ENCODE data around the gene ENOX1.
A peak's percentile ranks its signal among the peaks of the same experiment; 100 is the strongest.

Gene ENOX1

GRCh38 chr13:43528992-43529391 lies 257.8 kb downstream of the ENOX1 start:
- peak; percentile 31 for DNase-seq

GRCh38 chr13:43522788-43523187 lies 264.0 kb downstream of the ENOX1 start:
- DNase-seq, result peak; percentile 85

DNA sequence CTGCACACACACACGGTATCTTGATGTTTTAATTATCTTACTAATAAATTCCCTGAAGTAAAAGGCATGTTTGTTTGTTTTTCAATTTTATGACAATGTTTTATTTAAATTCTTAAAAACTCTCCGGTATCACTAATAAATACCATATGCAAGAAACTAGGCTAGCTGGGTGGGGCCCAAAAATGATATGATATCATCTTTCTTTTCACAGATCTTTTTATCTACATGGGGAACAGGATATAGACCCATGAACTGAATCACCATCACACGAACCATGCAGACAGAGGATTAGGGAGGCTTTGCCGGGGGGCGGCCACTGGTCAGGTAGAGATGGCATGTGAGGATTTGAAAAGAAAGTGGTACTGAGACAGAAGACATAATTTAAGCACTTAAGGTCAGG lies 266.4 kb downstream of the ENOX1 start:
- DNase-seq, result peak; percentile 20

- DNase-seq, result no peak
Measured at GRCh38 chr13:43518833-43519232, 267.9 kb downstream of the ENOX1 start.

GRCh38 chr13:43516401-43516833 lies 270.4 kb downstream of the ENOX1 start:
- DNase-seq, result peak; percentile 83

DNA sequence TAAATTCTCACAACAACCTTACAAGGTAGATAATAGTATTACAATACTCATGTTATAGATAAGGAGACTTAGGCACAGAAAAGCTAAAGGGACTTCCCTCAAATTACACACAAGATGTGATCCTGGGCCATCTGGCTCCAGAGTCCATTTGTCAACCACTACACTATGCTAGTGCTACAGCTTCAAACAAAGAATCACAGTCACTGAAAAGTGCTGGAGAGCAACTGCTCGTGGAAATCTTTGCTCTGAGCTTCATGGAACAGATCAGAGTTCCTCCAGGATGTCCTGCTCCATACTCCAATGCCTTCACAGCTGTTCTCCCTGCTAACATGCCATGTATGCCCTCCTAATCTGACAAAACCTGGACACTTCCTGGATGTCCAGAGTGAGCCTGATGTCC lies 271.2 kb downstream of the ENOX1 start:
- no peak for DNase-seq

DNA sequence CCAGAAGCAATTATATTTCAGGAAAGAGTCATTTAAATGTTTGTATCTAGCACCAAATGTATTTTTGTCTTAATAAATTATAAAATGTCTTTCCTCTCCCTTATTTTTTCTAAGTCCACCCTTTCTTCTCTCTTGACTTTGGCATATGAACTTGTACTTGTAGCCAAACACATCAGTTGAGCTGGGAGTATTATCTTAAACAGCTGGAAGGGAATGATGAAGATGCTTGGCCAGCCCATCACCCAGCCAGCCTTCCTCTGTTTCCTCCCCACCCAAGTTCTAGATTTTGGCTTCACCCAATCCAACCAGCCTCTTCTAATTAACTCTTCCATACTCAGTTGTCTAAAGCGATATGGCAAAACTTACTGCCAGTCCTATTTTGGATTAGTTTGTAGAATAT lies 272.5 kb downstream of the ENOX1 start:
- no peak for DNase-seq

GRCh38 chr13:43512221-43512620 lies 274.6 kb downstream of the ENOX1 start:
- no peak for DNase-seq

- no peak for DNase-seq
Measured at GRCh38 chr13:43510956-43511901, 275.5 kb downstream of the ENOX1 start.

DNA sequence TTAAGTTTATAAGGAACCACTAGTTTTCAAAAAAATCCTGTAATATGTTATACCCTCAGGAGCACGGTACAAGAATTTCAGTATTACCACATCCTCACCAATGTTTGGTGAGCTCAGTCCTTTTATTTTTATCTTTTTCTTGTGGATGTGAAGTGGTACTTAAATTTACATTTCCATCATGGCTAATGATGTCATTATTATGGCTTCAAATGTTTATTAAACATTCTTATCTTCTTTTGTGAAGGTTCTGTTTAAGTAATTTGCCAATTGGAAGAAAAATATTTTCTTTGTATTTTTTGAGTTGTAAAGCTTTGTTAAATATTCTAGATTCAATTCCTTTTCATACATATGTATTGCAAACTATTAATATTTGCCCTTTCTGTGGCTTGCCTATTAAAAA lies 291.0 kb downstream of the ENOX1 start:
- DNase-seq, result no peak

- no peak for DNase-seq
Measured at GRCh38 chr13:43494206-43494605, 292.6 kb downstream of the ENOX1 start.

DNA sequence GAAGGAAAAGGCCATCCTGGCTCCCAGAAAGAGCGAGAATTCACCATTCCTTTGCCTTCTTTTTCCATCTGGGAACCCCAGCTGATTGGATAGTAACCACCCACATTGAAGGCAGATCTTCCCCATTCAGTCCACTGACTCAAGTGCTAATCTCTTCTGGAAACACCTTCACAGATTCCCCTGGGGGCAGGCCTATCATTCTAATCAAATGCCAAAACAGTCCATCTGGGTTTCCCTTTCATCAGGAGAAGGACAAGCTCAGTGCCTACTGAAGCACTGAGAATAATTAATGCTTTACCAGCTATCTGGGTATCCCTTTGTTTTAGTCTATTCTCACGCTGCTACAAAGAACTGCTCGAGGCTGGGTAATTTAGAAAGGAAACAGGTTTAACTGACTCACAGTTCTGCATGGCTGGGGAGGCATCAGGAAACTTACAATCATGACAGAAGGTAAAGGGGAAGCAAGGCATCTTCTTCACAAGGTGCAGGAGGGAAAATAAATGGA lies 293.2 kb downstream of the ENOX1 start:
- DNase-seq, result no peak

DNA sequence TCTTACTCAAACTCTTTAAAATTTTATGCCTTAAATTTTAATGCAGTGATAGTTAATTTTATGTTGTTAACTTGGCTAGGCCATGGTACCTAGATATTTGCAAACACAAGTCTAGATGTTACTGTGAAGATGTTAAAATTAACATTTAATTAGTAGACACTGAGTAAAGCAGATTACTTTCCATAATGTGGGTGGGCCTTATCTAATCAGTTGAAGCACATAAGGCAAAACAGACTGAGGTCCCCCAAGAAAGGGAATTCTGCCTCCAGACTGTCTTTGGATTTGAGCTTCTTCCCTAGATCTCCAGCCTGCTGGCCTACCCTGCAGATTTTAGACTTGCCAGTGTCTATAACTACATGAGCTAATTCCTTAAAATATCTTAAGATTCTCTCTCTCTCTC lies 294.0 kb downstream of the ENOX1 start:
- DNase-seq, result no peak

DNA sequence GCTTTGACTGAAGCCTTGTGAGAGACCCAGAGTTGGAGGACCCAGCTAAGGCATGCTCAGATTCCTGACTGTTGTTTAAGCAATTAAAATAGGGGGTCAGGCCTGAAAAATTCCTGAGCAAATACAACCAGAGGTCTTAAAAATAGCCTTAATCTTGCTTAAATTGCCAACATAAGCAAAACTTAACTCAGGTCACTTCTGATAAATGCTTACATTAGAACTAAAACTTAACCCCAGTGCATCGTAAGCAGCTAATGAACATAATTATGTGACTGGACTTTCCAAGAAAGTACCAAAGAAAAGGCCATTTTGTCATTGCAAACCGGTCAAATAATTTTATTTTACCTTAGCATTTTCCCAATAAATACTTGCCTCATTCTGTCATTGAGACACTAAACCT lies 294.5 kb downstream of the ENOX1 start:
- DNase-seq, result no peak

DNA sequence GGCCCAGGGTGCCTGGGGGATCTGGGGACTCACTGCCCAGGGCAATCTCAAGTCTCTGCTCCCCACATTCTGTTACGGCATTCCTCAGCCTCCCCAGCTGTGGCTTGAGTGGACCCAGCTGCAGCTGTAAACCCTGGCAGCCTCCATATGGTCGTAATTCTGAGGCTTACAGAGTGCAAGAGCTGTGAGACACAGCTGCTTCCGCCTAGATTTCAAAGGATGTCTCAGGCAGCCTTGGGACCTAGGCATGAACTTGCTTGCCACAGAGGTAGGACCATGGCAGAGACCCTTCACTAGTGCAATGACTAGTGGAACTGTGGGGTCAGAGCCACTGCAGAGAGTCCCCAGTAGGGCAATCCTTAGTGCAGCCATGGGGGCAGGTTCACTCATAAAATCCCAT lies 297.5 kb downstream of the ENOX1 start:
- no peak for DNase-seq

DNA sequence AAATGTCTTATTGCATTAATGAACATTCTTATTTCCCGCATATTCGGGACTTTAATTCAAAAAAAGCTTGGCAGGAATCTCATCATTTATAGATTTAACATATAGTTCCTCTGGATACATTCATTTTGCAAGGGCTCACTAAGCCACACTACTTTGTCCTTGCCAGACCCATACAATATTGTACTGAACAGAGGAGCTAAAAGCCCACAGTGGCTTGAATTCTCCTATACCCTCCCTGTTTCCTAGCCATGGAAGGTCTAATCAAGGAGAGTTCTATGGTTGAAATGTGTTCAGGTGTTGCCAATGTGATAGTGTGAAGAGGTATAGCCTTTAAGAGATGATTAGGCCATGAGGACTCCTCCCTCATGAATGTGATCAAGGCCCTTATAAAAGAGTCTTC lies 298.9 kb downstream of the ENOX1 start:
- no peak for DNase-seq

DNA sequence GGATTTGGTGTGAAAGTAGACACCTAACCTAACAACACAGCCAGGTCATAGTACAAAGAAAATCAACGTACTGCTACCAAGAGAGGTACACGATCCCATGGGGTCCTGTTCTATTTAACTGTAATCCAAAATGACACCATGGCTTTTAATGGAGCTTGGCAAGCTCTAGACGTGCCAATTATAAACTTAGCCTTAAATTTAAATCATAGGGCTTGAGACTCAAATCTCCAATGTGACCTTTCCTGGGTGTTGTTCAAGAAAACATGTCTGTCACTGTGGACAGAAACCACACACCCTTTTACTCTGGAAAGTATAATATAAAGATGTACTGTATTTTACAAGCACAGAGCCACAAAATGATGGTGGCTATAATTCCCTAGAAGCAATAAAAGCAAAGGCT lies 299.3 kb downstream of the ENOX1 start:
- DNase-seq, result no peak

- DNase-seq, result no peak
Measured at GRCh38 chr13:43484432-43485225, 302.1 kb downstream of the ENOX1 start.

DNA sequence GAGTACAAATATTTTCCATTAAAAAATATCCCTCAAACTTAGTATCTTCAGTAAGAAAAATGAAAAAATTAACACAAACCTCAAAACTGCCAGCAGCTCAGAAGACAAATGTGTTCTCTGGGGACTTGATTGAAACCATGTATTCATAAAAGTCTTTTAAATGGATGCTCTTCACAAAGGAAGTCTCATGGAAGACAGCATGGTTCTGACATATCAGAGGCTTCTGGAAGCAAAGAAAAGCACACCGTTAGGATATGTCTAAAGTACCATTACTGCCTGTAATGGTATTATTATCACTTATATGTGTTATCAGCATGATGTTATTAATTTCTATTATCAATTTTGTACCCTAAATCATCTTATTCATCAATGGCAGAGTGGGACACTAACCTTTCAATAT lies 302.8 kb downstream of the ENOX1 start:
- DNase-seq, result no peak

DNA sequence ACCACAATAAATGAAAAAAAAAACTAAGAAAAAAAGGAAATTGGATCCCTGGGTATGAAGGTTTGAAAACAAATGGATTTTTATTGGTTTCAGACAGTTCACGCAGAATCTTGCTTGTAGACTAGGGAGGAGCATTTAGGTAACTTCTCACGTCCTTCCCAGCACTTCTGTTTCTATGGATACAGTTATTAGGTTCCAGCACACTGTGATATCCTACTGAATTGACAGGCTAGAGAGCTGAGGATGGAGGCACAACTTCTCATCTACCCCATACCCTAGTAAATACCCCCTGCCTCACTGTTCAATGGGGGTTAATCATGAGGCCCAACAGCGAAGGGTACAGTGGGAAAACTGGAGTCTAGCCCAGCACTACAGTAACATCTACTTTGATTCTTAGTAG lies 304.1 kb downstream of the ENOX1 start:
- DNase-seq, result no peak

DNA sequence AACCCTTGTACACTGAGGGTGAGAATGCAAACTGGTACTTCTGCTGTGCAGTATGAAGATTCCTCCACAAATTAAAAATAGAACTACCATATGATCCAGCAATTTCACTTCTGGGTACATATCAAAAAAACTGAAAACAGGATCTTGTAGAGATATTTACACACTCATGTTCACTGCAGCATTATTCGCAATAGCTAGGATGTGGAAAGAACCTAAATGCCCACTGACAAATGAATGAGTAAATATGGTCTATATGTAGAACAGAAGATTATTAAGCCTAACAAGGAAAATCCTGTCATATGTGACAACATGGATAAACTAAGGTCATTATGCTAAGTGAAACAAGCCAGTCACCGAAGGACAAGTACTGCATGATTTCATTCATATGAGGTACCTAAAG lies 304.7 kb downstream of the ENOX1 start:
- DNase-seq, result no peak

GRCh38 chr13:43478902-43479301 lies 307.9 kb downstream of the ENOX1 start:
- no peak for DNase-seq

- no peak for DNase-seq
Measured at GRCh38 chr13:43478211-43478610, 308.6 kb downstream of the ENOX1 start.

DNA sequence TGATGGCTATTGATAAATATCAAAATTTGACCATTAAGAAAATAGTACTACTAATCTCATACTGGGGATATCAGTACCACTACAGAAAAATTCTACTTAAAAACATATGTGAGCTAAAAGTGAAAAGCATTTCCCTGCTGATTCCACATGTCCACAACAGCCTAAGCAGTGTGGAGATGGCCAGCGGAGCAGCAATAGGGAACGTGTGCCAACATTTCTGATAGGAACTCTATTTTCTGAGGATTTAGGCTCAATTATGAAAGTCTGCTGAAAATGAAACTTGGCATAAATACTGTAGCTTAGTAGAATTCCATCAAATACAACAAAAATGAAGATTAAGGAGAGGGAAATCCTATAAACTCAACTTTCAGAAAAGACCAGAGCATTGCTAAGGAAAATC lies 311.6 kb downstream of the ENOX1 start:
- no peak for DNase-seq

Data from fibroblast of skin of right biceps (primary cell).